ENCODE results near the gene SPACA4. TPM values are rescaled to one million over a fixed set of nuclear protein-coding genes. Genes with fewer than 3 reads are reported as not detected.

The SPACA4 gene
- total RNA-seq, 1 experiment from 2014 or later = not detected

GRCh38 chr19:48578891-48579290, 27.7 kb upstream of the SPACA4 start:
- ChIA-PET POLR2A (no interaction called here), CTCF (no interaction called here)
- H3K27me3 ChIP-seq (replicated peaks; ENCODE audit: control insufficient read depth, insufficient read depth, low read length) = no peaks in the 10 kb centered on the region
- H3K27me3 Mint-ChIP-seq (ENCODE audit: insufficient read depth, unreplicated experiment) = no peaks in the 10 kb centered on the region
- intact Hi-C loops (cut with micrococcal nuclease; ENCODE audit: unreplicated experiment) = no loop called here
- H3K4me3 ChIP-seq (ENCODE audit: low read depth, low read length) = no peak overlapping the region
- no peaks in the 10 kb centered on the region for H3K9me3 ChIP-seq
- peaks cover 1% of the 10 kb centered on the region for H3K4me1 Mint-ChIP-seq (ENCODE audit: low read depth, unreplicated experiment)
- no TSS peak for BruUV-seq (replicated peaks)
- DNase-seq = no peak
- no peaks in the 10 kb centered on the region for H3K9me3 Mint-ChIP-seq (ENCODE audit: unreplicated experiment)
- H3K36me3 ChIP-seq (ENCODE audit: control insufficient read depth, insufficient read depth, low read length) = no peaks in the 10 kb centered on the region
- no peak overlapping the region for H3K4me3 Mint-ChIP-seq (ENCODE audit: unreplicated experiment)
- no peak overlapping the region for H3K27ac Mint-ChIP-seq (ENCODE audit: unreplicated experiment)
- peaks cover 10% of the 10 kb centered on the region for H3K4me1 ChIP-seq
- H3K36me3 Mint-ChIP-seq (ENCODE audit: insufficient read depth, unreplicated experiment) = peaks cover 8% of the 10 kb centered on the region
- no peak for TF ChIP-seq CTCF (IDR thresholded peaks at IDR 0.05; ENCODE audit: insufficient read depth in 1 of 2, low read depth in 1 of 2, low read length in 1 of 2, severe bottlenecking in 1 of 2, unreplicated experiment in 1 of 2)

- Histone ChIP-seq H3K4me1 (peaks cover 8% of the 10 kb centered on the region), H3K36me3 (ENCODE audit: control insufficient read depth, insufficient read depth, low read length) (no peaks in the 10 kb centered on the region), H3K27me3 (replicated peaks; ENCODE audit: control insufficient read depth, insufficient read depth, low read length) (no peaks in the 10 kb centered on the region), H3K4me3 (ENCODE audit: low read depth, low read length) (no peak overlapping the region), H3K9me3 (no peaks in the 10 kb centered on the region)
- no peak for DNase-seq
- H3K36me3 Mint-ChIP-seq (ENCODE audit: insufficient read depth, unreplicated experiment) = peaks cover 14% of the 10 kb centered on the region
- no peak overlapping the region for H3K4me3 Mint-ChIP-seq (ENCODE audit: unreplicated experiment)
- peaks cover 8% of the 10 kb centered on the region for H3K4me1 Mint-ChIP-seq (ENCODE audit: low read depth, unreplicated experiment)
- H3K27me3 Mint-ChIP-seq (ENCODE audit: insufficient read depth, unreplicated experiment) = no peaks in the 10 kb centered on the region
- peak overlapping the region; percentile 64 for H3K27ac Mint-ChIP-seq (ENCODE audit: unreplicated experiment)
- intact Hi-C loops (cut with micrococcal nuclease; ENCODE audit: unreplicated experiment) = loop anchor here (5.0 kb wide), 1 partner anchor 190 kb away; the partner anchor contains the start of genes GRIN2D and KDELR1
- ChIA-PET POLR2A (no interaction called here), CTCF (no interaction called here)
- TF ChIP-seq CTCF (IDR thresholded peaks at IDR 0.05; ENCODE audit: insufficient read depth in 1 of 2, low read depth in 1 of 2, low read length in 1 of 2, severe bottlenecking in 1 of 2, unreplicated experiment in 1 of 2) = no peak
- no peaks in the 10 kb centered on the region for H3K9me3 Mint-ChIP-seq (ENCODE audit: unreplicated experiment)
- no TSS peak for BruUV-seq (replicated peaks)
Measured at GRCh38 chr19:48582168-48582567, 24.4 kb upstream of the SPACA4 start.

- Histone ChIP-seq H3K27me3 (replicated peaks; ENCODE audit: control insufficient read depth, insufficient read depth, low read length) (no peaks in the 10 kb centered on the region), H3K36me3 (ENCODE audit: control insufficient read depth, insufficient read depth, low read length) (no peaks in the 10 kb centered on the region), H3K4me3 (ENCODE audit: low read depth, low read length) (no peak overlapping the region), H3K9me3 (no peaks in the 10 kb centered on the region), H3K4me1 (peaks cover 8% of the 10 kb centered on the region)
- ChIA-PET POLR2A (no interaction called here), CTCF (interaction anchor here (0.6 to 2.3 kb wide), 4 partner anchors 24 to 98 kb away, joined by 3 to 15 read pairs (median 5); no protein-coding TSS in a partner anchor)
- no peaks in the 10 kb centered on the region for H3K27me3 Mint-ChIP-seq (ENCODE audit: insufficient read depth, unreplicated experiment)
- H3K9me3 Mint-ChIP-seq (ENCODE audit: unreplicated experiment) = no peaks in the 10 kb centered on the region
- peaks cover 12% of the 10 kb centered on the region for H3K36me3 Mint-ChIP-seq (ENCODE audit: insufficient read depth, unreplicated experiment)
- no peak for TF ChIP-seq CTCF (IDR thresholded peaks at IDR 0.05; ENCODE audit: insufficient read depth in 1 of 2, low read depth in 1 of 2, low read length in 1 of 2, severe bottlenecking in 1 of 2, unreplicated experiment in 1 of 2)
- BruUV-seq (replicated peaks) = no TSS peak
- DNase-seq = no peak
- H3K27ac Mint-ChIP-seq (ENCODE audit: unreplicated experiment) = no peak overlapping the region
- H3K4me3 Mint-ChIP-seq (ENCODE audit: unreplicated experiment) = no peak overlapping the region
- H3K4me1 Mint-ChIP-seq (ENCODE audit: low read depth, unreplicated experiment) = peaks cover 15% of the 10 kb centered on the region
- intact Hi-C loops (cut with micrococcal nuclease; ENCODE audit: unreplicated experiment) = loop anchor here (5.0 kb wide), 1 partner anchor 255 kb away; no protein-coding TSS in a partner anchor
Measured at GRCh38 chr19:48587387-48587786, 19.2 kb upstream of the SPACA4 start.
